GM21423 (cell line): ENCODE data around the gene TAS2R38.
"Not testable (repeated sequence)": the region's sequence is repeated elsewhere in the genome, so short reads cannot be mapped to it uniquely, and the experiment has no call there.

ENCODE experiments used
- ATAC-seq: cut with Tn5 transposase; IDR thresholded peaks from one replicate; pipeline ENCODE4 v1.9.1; 2021; ENCODE audit warnings: mild to moderate bottlenecking, moderate library complexity; ENCODE audit not compliant: unreplicated experiment

Gene TAS2R38

DNA sequence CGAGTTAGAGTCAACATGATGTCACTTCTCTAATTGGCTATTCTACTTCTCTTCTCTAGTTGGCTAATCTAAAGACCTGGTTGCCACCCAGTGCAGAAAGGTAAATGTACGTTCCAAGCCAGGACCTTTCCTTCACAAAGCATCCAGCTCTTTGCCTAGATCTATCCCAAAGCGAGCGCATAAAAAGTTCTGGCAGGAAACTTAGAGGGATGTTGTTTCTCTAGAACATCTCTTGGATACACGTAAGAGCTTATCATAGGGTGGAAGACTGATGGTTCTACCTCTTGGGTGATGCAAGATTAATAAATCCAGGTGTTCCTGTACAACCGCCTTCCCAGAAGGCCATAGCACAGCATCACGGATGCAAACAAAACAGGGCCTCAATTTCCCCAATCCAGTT, at the start of gene TAS2R38:
Gene TAS2R38, minus strand, starts transcription at position 101 of the 400 bp plus-strand sequence. Its CDS starts 84 bp downstream, at position 17.
- ATAC-seq, result no peak

DNA sequence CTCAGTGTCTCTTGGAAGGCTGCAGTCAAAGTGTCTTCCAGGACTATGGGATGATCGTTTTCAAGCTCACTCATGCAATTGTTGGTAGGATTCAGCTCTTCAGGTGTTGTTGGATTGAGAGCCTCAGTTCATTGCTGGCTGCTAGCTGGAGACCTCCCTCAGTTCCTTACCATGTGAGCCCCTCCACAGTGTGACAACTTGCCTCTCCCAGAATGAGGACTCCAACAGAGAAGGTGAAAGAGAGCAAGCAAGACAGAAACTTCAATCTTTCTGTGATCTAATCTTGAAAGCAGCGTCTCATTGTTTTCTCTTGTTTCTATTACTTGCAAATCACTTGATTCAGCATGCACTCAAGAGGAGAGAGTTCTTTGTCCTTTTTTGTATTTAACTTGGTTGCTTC, 44.6 kb upstream of the TAS2R38 start:
- ATAC-seq, result no peak

- no peak for ATAC-seq
Measured at GRCh38 chr7:142017451-142017850, 43.9 kb upstream of the TAS2R38 start.

DNA sequence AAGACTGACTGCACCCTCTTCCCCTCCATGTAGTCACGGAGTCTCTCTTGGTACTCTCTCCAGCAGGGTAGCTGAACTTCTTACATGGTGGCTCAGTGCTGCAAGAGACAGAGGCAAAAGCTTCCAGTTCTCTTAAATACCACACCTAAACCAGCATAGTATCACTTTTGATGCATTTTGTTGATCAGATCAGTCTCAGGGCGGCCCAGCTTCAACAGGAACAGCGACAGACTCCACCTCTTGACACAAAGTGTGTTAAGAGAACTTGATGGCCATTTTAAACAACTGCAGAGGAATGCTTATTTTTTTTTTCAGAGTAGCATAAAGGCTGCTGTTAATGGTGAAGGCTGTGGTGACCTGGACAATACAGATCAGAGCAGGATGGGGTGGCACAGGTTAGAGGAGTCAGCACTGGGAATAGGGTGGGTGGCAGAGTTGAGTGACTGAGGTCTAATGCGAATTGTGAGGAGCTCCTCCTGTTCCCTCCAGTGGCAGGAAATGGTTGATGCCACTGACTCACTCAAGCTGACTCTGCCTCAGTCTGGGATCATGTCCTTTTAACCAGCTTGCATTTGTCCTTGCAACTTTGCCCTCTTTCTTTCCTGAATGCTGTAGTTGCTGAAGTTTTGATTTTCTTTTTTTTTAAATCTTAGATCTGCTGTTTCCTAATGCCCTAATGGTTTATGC, 39.4 kb upstream of the TAS2R38 start:
- ATAC-seq, result no peak

GRCh38 chr7:142010952-142011548, 37.5 kb upstream of the TAS2R38 start:
- no peak for ATAC-seq

- ATAC-seq, result no peak
Measured at GRCh38 chr7:142009187-142009586, 35.6 kb upstream of the TAS2R38 start.

DNA sequence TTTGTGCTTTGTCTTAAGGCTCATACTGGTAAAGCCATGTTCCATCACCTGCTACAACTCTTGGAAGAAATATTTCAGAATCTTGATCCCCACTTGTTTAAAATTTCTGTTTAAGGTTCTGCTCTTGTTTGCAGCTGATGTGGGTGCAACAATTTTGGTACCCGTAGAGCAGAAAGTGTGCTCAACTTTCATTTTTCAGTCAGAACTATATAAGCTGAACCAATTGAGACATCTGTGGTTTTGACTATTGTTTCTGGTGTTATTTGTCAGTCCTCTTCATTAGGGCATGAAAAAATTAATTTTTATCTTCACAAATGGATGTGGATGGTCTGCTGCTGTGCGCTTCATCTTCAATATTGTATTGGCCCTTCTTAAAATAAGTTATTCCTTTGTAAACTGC, 33.0 kb upstream of the TAS2R38 start:
- no peak for ATAC-seq

GRCh38 chr7:142002179-142002578, 28.6 kb upstream of the TAS2R38 start:
- no peak for ATAC-seq

GRCh38 chr7:142001163-142001874, 27.7 kb upstream of the TAS2R38 start:
- ATAC-seq, result no peak

- no peak for ATAC-seq
Measured at GRCh38 chr7:142000244-142000643, 26.7 kb upstream of the TAS2R38 start.

- ATAC-seq, result no peak
Measured at GRCh38 chr7:141999058-141999623, 25.6 kb upstream of the TAS2R38 start.

DNA sequence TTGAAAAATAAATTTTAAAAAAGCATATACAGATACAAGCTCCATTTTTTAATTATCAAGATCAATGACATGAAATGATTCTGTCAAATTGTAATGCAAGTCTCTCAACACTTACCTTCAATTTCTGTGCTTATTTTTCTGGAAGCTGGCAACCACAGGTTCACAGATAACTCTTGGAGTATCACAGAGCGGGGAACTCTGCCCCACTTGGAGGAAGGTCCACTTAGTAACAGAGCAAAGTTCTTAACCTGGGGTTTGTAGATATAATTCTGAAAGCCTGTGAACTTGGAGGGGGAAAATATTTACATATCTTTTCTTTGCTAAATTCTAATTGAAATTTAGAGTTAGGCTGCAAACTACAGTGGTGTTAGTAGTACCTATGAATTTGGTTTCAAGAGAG, 19.8 kb upstream of the TAS2R38 start:
- ATAC-seq, result no peak

GRCh38 chr7:141992688-141993087, 19.1 kb upstream of the TAS2R38 start:
- ATAC-seq, result no peak

DNA sequence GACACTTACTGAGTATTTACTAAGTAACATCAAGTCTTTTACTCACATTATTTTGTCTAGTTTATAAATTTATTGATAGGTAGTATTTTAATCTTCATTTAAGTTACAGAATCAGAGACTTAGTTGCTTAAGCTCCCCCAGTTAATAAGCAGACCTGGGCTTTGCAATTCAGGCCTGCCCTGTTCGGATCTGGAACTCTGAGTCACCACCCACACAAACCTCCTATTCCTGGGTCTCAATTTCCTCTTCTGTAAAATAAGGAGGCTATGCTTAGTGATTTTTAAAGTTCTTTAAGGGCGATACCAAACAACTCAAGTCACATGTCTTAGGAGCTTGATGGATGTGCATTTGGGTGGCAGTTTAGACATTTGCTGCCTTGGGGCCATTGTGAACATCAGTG, 18.6 kb upstream of the TAS2R38 start:
- ATAC-seq, result no peak

GRCh38 chr7:141991140-141991539, 17.6 kb upstream of the TAS2R38 start:
- no peak for ATAC-seq

- no peak for ATAC-seq
Measured at GRCh38 chr7:141990011-141990725, 16.6 kb upstream of the TAS2R38 start.

DNA sequence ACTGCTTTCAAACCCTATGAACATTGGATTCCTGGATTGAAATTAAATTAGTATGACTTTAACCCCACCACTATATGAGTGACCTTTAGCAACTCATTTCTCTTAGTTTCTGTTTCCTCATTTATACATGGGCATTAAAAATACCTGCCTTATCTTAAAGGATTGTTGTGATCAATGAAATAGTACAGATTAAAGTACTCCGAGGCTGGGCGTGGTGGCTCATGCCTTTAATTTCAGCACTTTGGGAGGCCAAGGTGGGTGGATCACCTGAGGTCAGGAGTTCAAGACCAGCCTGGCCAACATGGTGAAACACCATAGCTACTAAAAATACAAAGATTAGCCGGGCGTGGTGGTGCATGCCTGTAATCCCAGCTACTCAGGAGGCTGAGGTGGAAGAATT, 14.2 kb upstream of the TAS2R38 start:
- ATAC-seq, result not testable (repeated sequence)

- no peak for ATAC-seq
Measured at GRCh38 chr7:141986923-141987322, 13.3 kb upstream of the TAS2R38 start.

DNA sequence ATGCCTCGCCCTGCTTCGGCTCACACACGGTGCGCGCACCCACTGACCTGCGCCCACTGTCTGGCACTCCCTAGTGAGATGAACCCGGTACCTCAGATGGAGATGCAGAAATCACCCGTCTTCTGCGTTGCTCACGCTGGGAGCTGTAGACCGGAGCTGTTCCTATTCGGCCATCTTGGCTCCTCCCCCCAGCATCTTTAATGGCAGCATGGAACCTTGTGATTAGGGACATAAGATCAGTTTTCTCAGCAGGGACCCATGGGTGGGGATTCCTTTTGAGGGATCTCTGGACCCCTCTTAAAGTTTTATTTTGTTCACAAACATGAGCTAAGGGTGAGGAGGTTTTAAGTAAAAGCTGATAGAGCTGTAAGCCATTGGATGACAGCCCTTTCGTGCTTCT, 12.4 kb upstream of the TAS2R38 start:
- ATAC-seq, result not testable (repeated sequence)

DNA sequence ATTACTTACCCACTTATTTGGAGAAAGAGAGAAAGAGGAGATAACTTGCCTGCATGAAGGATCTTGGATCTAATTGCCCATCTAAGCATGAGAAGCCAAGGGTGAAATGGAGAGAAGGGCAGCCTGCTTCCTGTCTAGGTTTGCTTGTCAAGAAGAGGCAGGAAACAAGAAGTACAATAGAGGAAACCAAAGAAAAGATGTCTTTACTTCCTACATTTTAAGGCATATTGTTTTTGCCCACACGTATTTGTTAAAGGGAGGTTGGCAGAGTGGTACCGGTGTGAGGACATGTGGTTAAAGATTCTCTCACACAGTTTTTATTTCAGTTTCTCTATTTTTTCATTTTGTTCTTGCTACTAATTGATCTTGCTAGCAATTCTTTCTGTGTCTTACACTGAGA, 6.0 kb upstream of the TAS2R38 start:
- no peak for ATAC-seq

DNA sequence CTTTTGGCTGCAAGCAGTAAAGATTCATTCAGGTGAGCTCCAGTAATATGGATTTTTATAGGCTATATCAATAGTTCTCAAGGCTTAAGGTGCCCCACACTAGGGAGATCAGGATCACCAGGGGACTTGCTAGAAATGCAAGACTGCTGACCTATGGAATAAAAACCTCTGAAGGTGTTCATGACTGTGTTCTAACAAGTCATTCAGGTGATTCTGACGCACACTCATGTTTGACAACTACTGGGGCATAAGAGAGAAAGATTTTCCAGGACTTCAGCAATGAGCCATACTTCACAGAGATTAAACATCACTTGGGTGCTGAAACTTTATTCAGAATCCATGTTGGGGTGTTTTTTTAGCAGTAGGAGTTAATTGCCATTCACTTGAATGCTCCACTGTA, 4.8 kb upstream of the TAS2R38 start:
- ATAC-seq, result no peak
